ENCODE results near the gene BCL2L14.
"Not testable (repeated sequence)": the region's sequence is repeated elsewhere in the genome, so short reads cannot be mapped to it uniquely, and the experiment has no call there.

BCL2L14 gene

GRCh38 chr12:12110923-12111555, 40.3 kb downstream of the BCL2L14 start:
- DNase-seq: not testable (repeated sequence)

GRCh38 chr12:12115514-12115913, 44.8 kb downstream of the BCL2L14 start:
- no peak for DNase-seq

- no peak for DNase-seq
Observed at GRCh38 chr12:12116677-12117076, 45.9 kb downstream of the BCL2L14 start.

GRCh38 chr12:12121061-12121460, 50.3 kb downstream of the BCL2L14 start:
- DNase-seq: no peak

- DNase-seq: no peak
Observed at GRCh38 chr12:12123036-12123604, 52.4 kb downstream of the BCL2L14 start.

GRCh38 chr12:12126551-12126950, 55.8 kb downstream of the BCL2L14 start:
- no peak for DNase-seq

GRCh38 chr12:12127304-12127703, 56.6 kb downstream of the BCL2L14 start:
- no peak for DNase-seq

- no peak for DNase-seq
Observed at GRCh38 chr12:12128670-12129069, 57.9 kb downstream of the BCL2L14 start.

GRCh38 chr12:12133259-12133658, 62.5 kb downstream of the BCL2L14 start:
- DNase-seq: no peak

GRCh38 chr12:12133785-12134184, 63.0 kb downstream of the BCL2L14 start:
- DNase-seq: no peak

GRCh38 chr12:12138203-12139154, 67.7 kb downstream of the BCL2L14 start:
- no peak for DNase-seq

GRCh38 chr12:12141000-12141399, 70.3 kb downstream of the BCL2L14 start:
- no peak for DNase-seq

GRCh38 chr12:12144531-12144930, 73.8 kb downstream of the BCL2L14 start:
- DNase-seq: not testable (repeated sequence)

GRCh38 chr12:12147111-12147510, 76.4 kb downstream of the BCL2L14 start:
- DNase-seq: no peak
